ENCODE measurements around the gene DDX6. TPM values are rescaled to one million over a fixed set of nuclear protein-coding genes. Genes with fewer than 3 reads are reported as not detected.

The DDX6 gene
- total RNA-seq, 1 experiment from 2014 or later: 155 TPM

- intact Hi-C loops (cut with micrococcal nuclease; ENCODE audit: unreplicated experiment) (no loop called here), in situ Hi-C loops (cut with HindIII; ENCODE audit: low pct_unique_long_range_greater_than_20kb, low sequenced_read_pairs) (no loop called here)
- Histone ChIP-seq H3K36me3 (ENCODE audit: control insufficient read depth, insufficient read depth, low read length) (no peaks in the 10 kb centered on the region), H3K4me1 (ENCODE audit: control insufficient read depth, insufficient read depth, low read length) (no peaks in the 10 kb centered on the region), H3K27me3 (ENCODE audit: control insufficient read depth, insufficient read depth, low read length) (peaks cover 7% of the 10 kb centered on the region; the same call in 1 of the 2 replicates), H3K27ac (ENCODE audit: low read length) (no peak overlapping the region), H3K4me3 (ENCODE audit: low read depth in 2 of 2, low read length in 2 of 2) (no peak overlapping the region), H3K9me3 (ENCODE audit: control insufficient read depth, insufficient read depth, low read depth, low read length) (no peaks in the 10 kb centered on the region)
- ChIA-PET POLR2A (no interaction called here), CTCF (no interaction called here)
- BruUV-seq (replicated peaks): no TSS peak
- TF ChIP-seq CTCF (IDR thresholded peaks at IDR 0.05): no peak
- no peak for TF ChIP-seq POLR2AphosphoS5 (IDR thresholded peaks at IDR 0.05; ENCODE audit: low read depth, low read length)
- no peak for TF ChIP-seq TCF7L2 (IDR thresholded peaks at IDR 0.05; ENCODE audit: low read depth, low read length)
- TF ChIP-seq SIN3A (IDR thresholded peaks at IDR 0.05; ENCODE audit: borderline replicate concordance, insufficient read depth, low read depth, low read length): no peak
- TF ChIP-seq REST (IDR thresholded peaks at IDR 0.05; ENCODE audit: insufficient read depth in 1 of 2, low read depth in 2 of 2, low read length in 1 of 2): no peak
- no peak for ATAC-seq
- no peak for DNase-seq (ENCODE audit: low read depth, low spot score)
Observed at GRCh38 chr11:118806400-118806799, 15.4 kb upstream of the DDX6 start.

DNA sequence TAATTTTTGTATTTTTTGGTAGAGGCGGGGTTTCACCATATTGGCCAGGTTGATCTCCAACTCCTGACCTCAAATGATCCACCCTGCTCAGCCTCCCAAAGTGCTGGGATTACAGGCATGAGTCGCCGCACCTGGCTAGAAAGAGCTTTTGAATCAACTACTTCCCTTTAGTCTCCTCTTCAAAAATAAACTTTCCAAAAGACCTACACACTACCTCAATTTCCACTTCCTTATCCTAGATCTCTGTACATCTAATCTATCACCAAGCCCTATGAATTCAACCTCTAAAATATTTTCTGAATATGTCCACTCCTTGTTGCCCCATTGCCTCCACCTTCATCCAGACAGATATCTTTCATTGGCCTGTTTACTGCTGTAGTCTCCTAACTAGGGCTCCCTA, 13.1 kb upstream of the DDX6 start:
- Histone ChIP-seq H3K9me3 (ENCODE audit: control insufficient read depth, insufficient read depth, low read depth, low read length) (no peaks in the 10 kb centered on the region), H3K36me3 (ENCODE audit: control insufficient read depth, insufficient read depth, low read length) (no peaks in the 10 kb centered on the region), H3K4me3 (ENCODE audit: low read depth in 2 of 2, low read length in 2 of 2) (no peak overlapping the region), H3K4me1 (ENCODE audit: control insufficient read depth, insufficient read depth, low read length) (no peaks in the 10 kb centered on the region), H3K27me3 (ENCODE audit: control insufficient read depth, insufficient read depth, low read length) (peaks cover 7% of the 10 kb centered on the region; the same call in 1 of the 2 replicates), H3K27ac (ENCODE audit: low read length) (no peak overlapping the region)
- ATAC-seq: no peak
- DNase-seq (ENCODE audit: low read depth, low spot score): no peak
- in situ Hi-C loops (cut with HindIII; ENCODE audit: low pct_unique_long_range_greater_than_20kb, low sequenced_read_pairs): no loop called here
- BruUV-seq (replicated peaks): no TSS peak
- TF ChIP-seq TCF7L2 (IDR thresholded peaks at IDR 0.05; ENCODE audit: low read depth, low read length): no peak
- no peak for TF ChIP-seq REST (IDR thresholded peaks at IDR 0.05; ENCODE audit: insufficient read depth in 1 of 2, low read depth in 2 of 2, low read length in 1 of 2)
- TF ChIP-seq CTCF (IDR thresholded peaks at IDR 0.05): no peak
- TF ChIP-seq POLR2AphosphoS5 (IDR thresholded peaks at IDR 0.05; ENCODE audit: low read depth, low read length): no peak
- intact Hi-C loops (cut with micrococcal nuclease; ENCODE audit: unreplicated experiment): no loop called here
- ChIA-PET CTCF (interaction anchor here (0.6 kb wide), 1 partner anchor 13 kb away, joined by 3 read pairs; the partner anchor contains the start of gene DDX6), POLR2A (interaction anchor here (0.6 kb wide), 1 partner anchor 34 kb away, joined by 4 read pairs; no protein-coding TSS in a partner anchor)
